ENCODE measurements around the gene ALDH5A1. TPM values are rescaled to one million over a fixed set of nuclear protein-coding genes. Genes with fewer than 3 reads are reported as not detected.

Gene ALDH5A1
- total and polyA plus RNA-seq, 9 donors = 4.1 to 17.0 (median 10.1) TPM

- intact Hi-C loops (cut with DNase I) = no loop called here
- no peak overlapping the region for H3K4me3 ChIP-seq
- H3K27ac ChIP-seq = no peak overlapping the region
- H3K9me3 ChIP-seq = no peaks in the 10 kb centered on the region
- H3K36me3 ChIP-seq = no peaks in the 10 kb centered on the region
- TF ChIP-seq CTCF (IDR thresholded peaks at IDR 0.05) (no peak), EP300 (IDR thresholded peaks at IDR 0.05) (no peak), POLR2A (IDR thresholded peaks at IDR 0.05) (no peak)
- DNase-seq = no peak
- H3K27me3 ChIP-seq = no peaks in the 10 kb centered on the region
- 81 to 89% (median 89%) methylated on average over 4 of the region's 4 CpGs for WGBS, 3 donors
- no peaks in the 10 kb centered on the region for H3K4me1 ChIP-seq (ENCODE audit: insufficient read depth)
Observed at GRCh38 chr6:24486065-24486464, 8.7 kb upstream of the ALDH5A1 start.

DNA sequence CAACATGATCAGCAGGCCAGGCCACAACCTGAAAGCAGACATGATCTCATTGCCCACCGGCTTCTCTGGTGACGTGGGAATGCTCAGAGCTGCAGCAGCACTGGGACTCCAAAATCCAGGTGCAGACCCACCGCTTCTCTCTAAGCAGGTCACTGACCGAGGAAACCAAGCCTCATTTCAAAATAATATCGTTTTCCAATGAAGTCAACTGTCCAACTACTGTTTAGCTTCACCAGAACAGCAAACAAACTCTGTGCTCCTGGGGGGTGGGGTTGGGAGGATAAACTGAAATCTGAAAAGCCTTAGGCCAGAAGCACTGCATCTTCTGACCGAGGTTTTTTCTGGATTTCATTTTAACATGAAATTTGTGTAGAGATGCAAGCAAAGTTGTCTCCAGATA, 5.3 kb upstream of the ALDH5A1 start, which contains the start of gene GPLD1:
Gene GPLD1 (minus strand): TSS at position 109 of the 400 bp plus-strand sequence. CDS start 67 bp downstream, at position 42.
- Histone ChIP-seq H3K9me3 (no peaks in the 10 kb centered on the region), H3K27me3 (no peaks in the 10 kb centered on the region), H3K27ac (no peak within 1 kb of the TSS), H3K36me3 (no peaks in the 10 kb centered on the region), H3K4me1 (ENCODE audit: insufficient read depth) (peaks cover 3% of the 10 kb centered on the region), H3K4me3 (no peak within 1 kb of the TSS)
- 87 to 90% (median 88%) methylated on average over 6 of the region's 6 CpGs for WGBS, 3 donors
- intact Hi-C loops (cut with DNase I) = no loop called here
- DNase-seq = no peak
- TF ChIP-seq CTCF (IDR thresholded peaks at IDR 0.05) (no peak), POLR2A (IDR thresholded peaks at IDR 0.05) (no peak), EP300 (IDR thresholded peaks at IDR 0.05) (no peak)

DNA sequence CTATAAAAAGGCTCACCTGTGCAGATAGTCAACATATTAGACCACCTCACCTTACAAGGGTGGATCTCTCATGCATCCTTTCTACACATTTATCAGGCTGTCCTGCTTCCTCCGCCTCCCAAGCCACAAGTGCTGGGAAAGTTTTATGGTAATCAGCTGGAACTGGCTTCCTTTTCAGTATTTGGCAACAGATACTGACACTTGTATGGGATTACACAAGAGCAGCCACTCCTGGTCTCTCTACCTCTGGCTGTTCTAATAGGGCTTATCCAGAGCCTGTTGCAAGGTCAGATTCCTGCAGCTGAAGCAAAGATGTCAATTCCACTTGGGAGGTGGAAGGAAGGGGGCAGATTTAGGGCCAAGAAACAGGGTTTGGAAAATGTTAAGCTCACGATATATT, 4.9 kb upstream of the ALDH5A1 start:
- Histone ChIP-seq H3K27ac (no peak overlapping the region), H3K4me1 (ENCODE audit: insufficient read depth) (peaks cover 3% of the 10 kb centered on the region), H3K27me3 (no peaks in the 10 kb centered on the region), H3K4me3 (no peak overlapping the region), H3K36me3 (no peaks in the 10 kb centered on the region), H3K9me3 (no peaks in the 10 kb centered on the region)
- intact Hi-C loops (cut with DNase I) = no loop called here
- DNase-seq = no peak
- 68 to 84% (median 70%) methylated on average over 2 of the region's 2 CpGs for WGBS, 3 donors
- TF ChIP-seq EP300 (IDR thresholded peaks at IDR 0.05) (no peak), POLR2A (IDR thresholded peaks at IDR 0.05) (no peak), CTCF (IDR thresholded peaks at IDR 0.05) (no peak)

GRCh38 chr6:24490948-24491347, 3.8 kb upstream of the ALDH5A1 start:
- intact Hi-C loops (cut with DNase I) = no loop called here
- WGBS, 3 donors = 84 to 88% (median 85%) methylated on average over 4 of the region's 4 CpGs
- TF ChIP-seq CTCF (IDR thresholded peaks at IDR 0.05) (no peak), POLR2A (IDR thresholded peaks at IDR 0.05) (no peak), EP300 (IDR thresholded peaks at IDR 0.05) (no peak)

More at GRCh38 chr6:24490948-24491347, 3.8 kb upstream of the ALDH5A1 start:
- H3K9me3 ChIP-seq = no peaks in the 10 kb centered on the region
- H3K4me3 ChIP-seq = no peak overlapping the region
- H3K4me1 ChIP-seq (ENCODE audit: insufficient read depth) = peaks cover 3% of the 10 kb centered on the region
- no peaks in the 10 kb centered on the region for H3K27me3 ChIP-seq
- no peaks in the 10 kb centered on the region for H3K36me3 ChIP-seq
- H3K27ac ChIP-seq = no peak overlapping the region
- DNase-seq = no peak

Measured in ovary (tissue), 9 donors.